Measurements from ENCODE around the gene TRANK1. TPM values are rescaled to one million over a fixed set of nuclear protein-coding genes. Genes with fewer than 3 reads are reported as not detected.
"Not testable (repeated sequence)": the region's sequence is repeated elsewhere in the genome, so short reads cannot be mapped to it uniquely, and the experiment has no call there.

The TRANK1 gene
- polyA plus RNA-seq, 1 donor: 10.7 TPM

DNA sequence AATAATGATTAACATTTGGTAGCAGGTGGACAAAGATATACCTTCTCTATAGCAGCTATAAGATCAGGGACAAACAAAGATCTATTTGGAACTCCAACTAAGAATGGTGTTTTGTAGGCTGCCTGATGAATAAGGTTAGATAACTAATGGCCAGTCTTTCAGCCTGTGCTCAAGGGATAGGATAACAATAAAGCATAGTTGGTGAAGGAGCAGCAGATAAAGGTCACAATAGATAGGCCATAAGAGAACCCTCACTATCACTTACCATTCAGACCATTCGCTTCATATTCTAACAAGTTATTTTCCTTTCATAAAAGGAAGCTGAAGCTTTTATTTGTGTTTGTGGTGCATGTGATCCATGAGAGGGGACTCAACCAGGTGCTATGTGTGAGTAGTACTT, 28.3 kb upstream of the TRANK1 start:
- no peaks in the 10 kb centered on the region for H3K27me3 ChIP-seq (ENCODE audit: control insufficient read depth, insufficient read depth, low read length)
- H3K4me1 ChIP-seq (ENCODE audit: control insufficient read depth, insufficient read depth, low read length): peaks cover 3% of the 10 kb centered on the region
- H3K9me3 ChIP-seq (ENCODE audit: control insufficient read depth, low read depth, low read length): no peaks in the 10 kb centered on the region
- no peak overlapping the region for H3K4me3 ChIP-seq (ENCODE audit: low read length)
- H3K27ac ChIP-seq (ENCODE audit: low read length): no peak overlapping the region
- WGBS (ENCODE audit: insufficient coverage, low lambda C conversion rate): no CpG with 5 or more reads among the region's 1 CpG
- no peak for DNase-seq
- no peaks in the 10 kb centered on the region for H3K36me3 ChIP-seq (ENCODE audit: control insufficient read depth, insufficient read depth, low read length)

DNA sequence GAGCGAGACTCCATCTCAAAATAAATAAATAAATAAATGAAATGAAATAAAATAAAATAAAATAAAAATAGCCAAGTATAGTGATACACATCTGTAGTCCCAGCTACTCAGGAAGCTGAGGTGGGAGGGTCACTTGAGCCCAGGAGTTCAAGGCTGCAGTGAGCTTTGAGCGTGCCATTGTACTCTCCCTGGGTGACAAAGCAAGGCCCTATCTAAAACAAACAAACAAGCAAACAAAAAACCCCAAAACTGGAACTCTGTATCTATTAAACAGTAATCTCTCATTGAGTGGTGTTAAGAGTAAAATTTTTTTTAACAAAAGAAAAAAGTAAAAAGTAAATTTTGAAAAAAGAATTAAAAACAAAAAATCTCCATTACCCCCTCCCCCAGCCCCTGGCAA, 27.3 kb upstream of the TRANK1 start:
- Histone ChIP-seq H3K36me3 (ENCODE audit: control insufficient read depth, insufficient read depth, low read length) (no peaks in the 10 kb centered on the region), H3K27me3 (ENCODE audit: control insufficient read depth, insufficient read depth, low read length) (no peaks in the 10 kb centered on the region), H3K9me3 (ENCODE audit: control insufficient read depth, low read depth, low read length) (no peaks in the 10 kb centered on the region), H3K27ac (ENCODE audit: low read length) (no peak overlapping the region), H3K4me3 (ENCODE audit: low read length) (no peak overlapping the region), H3K4me1 (ENCODE audit: control insufficient read depth, insufficient read depth, low read length) (peaks cover 3% of the 10 kb centered on the region)
- no peak for DNase-seq
- no CpG with 5 or more reads among the region's 2 CpGs for WGBS (ENCODE audit: insufficient coverage, low lambda C conversion rate)

- Histone ChIP-seq H3K4me3 (ENCODE audit: low read length) (no peak overlapping the region), H3K9me3 (ENCODE audit: control insufficient read depth, low read depth, low read length) (no peaks in the 10 kb centered on the region), H3K4me1 (ENCODE audit: control insufficient read depth, insufficient read depth, low read length) (peaks cover 7% of the 10 kb centered on the region), H3K36me3 (ENCODE audit: control insufficient read depth, insufficient read depth, low read length) (no peaks in the 10 kb centered on the region), H3K27me3 (ENCODE audit: control insufficient read depth, insufficient read depth, low read length) (no peaks in the 10 kb centered on the region), H3K27ac (ENCODE audit: low read length) (peak overlapping the region; percentile 59)
- DNase-seq: peak; percentile 90
- WGBS (ENCODE audit: insufficient coverage, low lambda C conversion rate): no CpG with 5 or more reads among the region's 4 CpGs
These were observed 24.9 kb upstream of the TRANK1 start for GRCh38 chr3:36969540-36970432.

DNA sequence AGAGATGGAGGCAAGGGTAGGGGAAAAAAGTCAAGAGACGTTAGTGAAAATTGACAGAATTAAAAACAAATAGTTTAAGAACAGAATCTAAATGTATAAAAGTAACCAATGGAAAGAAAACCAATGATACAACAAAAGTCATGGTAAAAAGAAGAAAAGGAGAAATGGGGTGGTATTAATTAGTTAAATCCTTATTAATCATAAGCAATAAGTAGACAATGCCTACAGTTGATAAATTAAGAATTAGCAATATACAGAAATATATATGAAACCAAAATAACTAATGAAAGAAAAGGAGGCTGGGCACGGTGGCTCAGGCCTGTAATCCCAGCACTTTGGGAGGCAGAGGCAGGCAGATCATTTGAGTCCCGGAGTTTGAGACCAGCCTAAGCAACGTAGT, 24.2 kb upstream of the TRANK1 start:
- no peak overlapping the region for H3K4me3 ChIP-seq (ENCODE audit: low read length)
- H3K27me3 ChIP-seq (ENCODE audit: control insufficient read depth, insufficient read depth, low read length): no peaks in the 10 kb centered on the region
- H3K36me3 ChIP-seq (ENCODE audit: control insufficient read depth, insufficient read depth, low read length): no peaks in the 10 kb centered on the region
- H3K9me3 ChIP-seq (ENCODE audit: control insufficient read depth, low read depth, low read length): no peaks in the 10 kb centered on the region
- peaks cover 7% of the 10 kb centered on the region for H3K4me1 ChIP-seq (ENCODE audit: control insufficient read depth, insufficient read depth, low read length)
- no peak for DNase-seq
- peak overlapping the region; percentile 46 for H3K27ac ChIP-seq (ENCODE audit: low read length)
- 83% methylated on average over 2 of the region's 4 CpGs for WGBS (ENCODE audit: insufficient coverage, low lambda C conversion rate)

GRCh38 chr3:36965440-36965839, 20.6 kb upstream of the TRANK1 start:
- no peak overlapping the region for H3K27ac ChIP-seq (ENCODE audit: low read length)
- peaks cover 7% of the 10 kb centered on the region for H3K4me1 ChIP-seq (ENCODE audit: control insufficient read depth, insufficient read depth, low read length)
- no peaks in the 10 kb centered on the region for H3K9me3 ChIP-seq (ENCODE audit: control insufficient read depth, low read depth, low read length)
- DNase-seq: peak in 1 of 2 donors; percentile 39
- WGBS (ENCODE audit: insufficient coverage, low lambda C conversion rate): no CpG with 5 or more reads among the region's 3 CpGs
- no peaks in the 10 kb centered on the region for H3K27me3 ChIP-seq (ENCODE audit: control insufficient read depth, insufficient read depth, low read length)
- H3K4me3 ChIP-seq (ENCODE audit: low read length): no peak overlapping the region
- no peaks in the 10 kb centered on the region for H3K36me3 ChIP-seq (ENCODE audit: control insufficient read depth, insufficient read depth, low read length)

- no peaks in the 10 kb centered on the region for H3K9me3 ChIP-seq (ENCODE audit: control insufficient read depth, low read depth, low read length)
- H3K4me3 ChIP-seq (ENCODE audit: low read length): no peak overlapping the region
- H3K36me3 ChIP-seq (ENCODE audit: control insufficient read depth, insufficient read depth, low read length): no peaks in the 10 kb centered on the region
- H3K4me1 ChIP-seq (ENCODE audit: control insufficient read depth, insufficient read depth, low read length): peaks cover 7% of the 10 kb centered on the region
- H3K27ac ChIP-seq (ENCODE audit: low read length): no peak overlapping the region
- no peaks in the 10 kb centered on the region for H3K27me3 ChIP-seq (ENCODE audit: control insufficient read depth, insufficient read depth, low read length)
- DNase-seq: no peak
These were observed 20.0 kb upstream of the TRANK1 start for GRCh38 chr3:36964817-36965216.

DNA sequence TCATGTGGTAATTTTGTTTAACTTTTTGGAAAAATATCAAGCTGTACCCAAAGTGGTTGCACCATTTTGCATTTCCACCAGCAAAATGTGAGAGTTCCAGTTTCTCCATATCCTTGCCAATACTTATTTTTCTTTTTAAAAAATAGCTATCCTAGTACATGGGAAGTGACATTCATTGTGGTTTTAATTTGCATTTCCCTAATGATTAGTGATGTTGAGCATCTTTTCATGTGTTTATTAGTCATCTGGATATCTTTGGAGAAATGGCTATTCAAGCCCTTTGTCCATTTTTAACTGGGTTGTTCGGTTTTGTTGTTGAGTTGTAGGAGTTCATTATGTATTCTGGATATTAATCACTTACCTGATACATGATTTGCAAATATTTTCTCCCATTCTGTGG, 19.5 kb upstream of the TRANK1 start:
- Histone ChIP-seq H3K27ac (ENCODE audit: low read length) (no peak overlapping the region), H3K9me3 (ENCODE audit: control insufficient read depth, low read depth, low read length) (no peaks in the 10 kb centered on the region), H3K36me3 (ENCODE audit: control insufficient read depth, insufficient read depth, low read length) (no peaks in the 10 kb centered on the region), H3K4me3 (ENCODE audit: low read length) (no peak overlapping the region), H3K27me3 (ENCODE audit: control insufficient read depth, insufficient read depth, low read length) (no peaks in the 10 kb centered on the region), H3K4me1 (ENCODE audit: control insufficient read depth, insufficient read depth, low read length) (peaks cover 6% of the 10 kb centered on the region)
- no CpG with 5 or more reads among the region's 1 CpG for WGBS (ENCODE audit: insufficient coverage, low lambda C conversion rate)
- no peak for DNase-seq

DNA sequence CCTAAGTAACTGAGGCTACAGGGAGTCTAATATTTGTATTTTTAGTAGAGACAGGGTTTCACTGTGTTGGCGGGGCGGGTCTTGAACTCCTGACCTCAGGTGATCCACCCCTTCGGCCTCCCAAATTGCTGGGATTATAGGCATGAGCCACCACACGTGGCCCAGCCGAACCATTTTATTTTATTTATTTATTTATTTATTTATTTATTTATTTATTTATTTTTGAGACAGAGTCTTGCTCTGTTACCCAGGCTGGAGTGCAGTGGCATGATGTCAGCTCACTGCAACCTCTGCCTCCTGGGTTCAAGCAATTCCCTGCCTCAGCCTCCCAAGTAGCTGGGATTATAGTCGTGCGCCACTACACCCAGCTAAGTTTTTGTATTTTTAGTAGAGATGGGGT, 18.2 kb upstream of the TRANK1 start:
- H3K4me1 ChIP-seq (ENCODE audit: control insufficient read depth, insufficient read depth, low read length); H3K9me3 ChIP-seq (ENCODE audit: control insufficient read depth, low read depth, low read length): not testable (repeated sequence)
- WGBS (ENCODE audit: insufficient coverage, low lambda C conversion rate): no CpG with 5 or more reads among the region's 7 CpGs

GRCh38 chr3:36960502-36960901, 15.6 kb upstream of the TRANK1 start:
- Histone ChIP-seq H3K4me3 (ENCODE audit: low read length) (no peak overlapping the region), H3K36me3 (ENCODE audit: control insufficient read depth, insufficient read depth, low read length) (no peaks in the 10 kb centered on the region), H3K4me1 (ENCODE audit: control insufficient read depth, insufficient read depth, low read length) (peaks cover 7% of the 10 kb centered on the region), H3K27me3 (ENCODE audit: control insufficient read depth, insufficient read depth, low read length) (no peaks in the 10 kb centered on the region), H3K27ac (ENCODE audit: low read length) (no peak overlapping the region), H3K9me3 (ENCODE audit: control insufficient read depth, low read depth, low read length) (no peaks in the 10 kb centered on the region)
- whole genome bisulfite sequencing (ENCODE audit: insufficient coverage, low lambda C conversion rate): 100% methylated on average over 1 of the region's 4 CpGs
- no peak for DNase-seq

More for the DNA sequence above, 18.2 kb upstream of the TRANK1 start:
- not testable (repeated sequence) for H3K27me3 ChIP-seq (ENCODE audit: control insufficient read depth, insufficient read depth, low read length); H3K4me3 ChIP-seq (ENCODE audit: low read length); H3K27ac ChIP-seq (ENCODE audit: low read length); H3K36me3 ChIP-seq (ENCODE audit: control insufficient read depth, insufficient read depth, low read length); DNase-seq

DNA sequence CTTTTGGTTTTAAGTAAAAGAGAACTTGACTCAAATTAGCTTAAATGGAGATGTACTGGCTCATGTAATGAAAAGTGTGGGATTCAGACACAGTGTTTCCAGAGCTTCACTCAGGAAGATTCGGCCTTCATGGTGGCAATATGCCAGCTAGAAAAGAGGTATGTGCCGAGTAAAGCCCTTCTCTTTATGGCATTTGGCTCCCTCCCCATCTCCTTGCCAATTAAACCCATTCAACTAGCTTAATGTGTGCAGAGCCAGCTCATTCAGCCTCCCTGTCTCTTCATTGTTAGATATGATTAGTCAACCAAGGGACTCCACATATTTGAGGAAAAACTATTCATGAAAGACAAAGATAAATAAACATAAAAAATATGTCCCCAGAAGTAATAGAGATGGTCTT, 15.0 kb upstream of the TRANK1 start:
- no CpG with 5 or more reads among the region's 2 CpGs for WGBS (ENCODE audit: insufficient coverage, low lambda C conversion rate)
- no peaks in the 10 kb centered on the region for H3K36me3 ChIP-seq (ENCODE audit: control insufficient read depth, insufficient read depth, low read length)
- peaks cover 10% of the 10 kb centered on the region for H3K4me1 ChIP-seq (ENCODE audit: control insufficient read depth, insufficient read depth, low read length)
- no peak overlapping the region for H3K27ac ChIP-seq (ENCODE audit: low read length)
- H3K4me3 ChIP-seq (ENCODE audit: low read length): no peak overlapping the region
- no peaks in the 10 kb centered on the region for H3K9me3 ChIP-seq (ENCODE audit: control insufficient read depth, low read depth, low read length)
- no peaks in the 10 kb centered on the region for H3K27me3 ChIP-seq (ENCODE audit: control insufficient read depth, insufficient read depth, low read length)
- DNase-seq: no peak

All from large intestine (tissue), 3 donors.